Superior temporal gyrus (tissue), 1 donor: ENCODE results near the gene MASTL.

Experiments
- DNase-seq: peaks from one replicate; pipeline ENCODE4 v3.0.0-alpha.2; 2016; ENCODE audit errors: extremely low spot score

Gene MASTL

DNA sequence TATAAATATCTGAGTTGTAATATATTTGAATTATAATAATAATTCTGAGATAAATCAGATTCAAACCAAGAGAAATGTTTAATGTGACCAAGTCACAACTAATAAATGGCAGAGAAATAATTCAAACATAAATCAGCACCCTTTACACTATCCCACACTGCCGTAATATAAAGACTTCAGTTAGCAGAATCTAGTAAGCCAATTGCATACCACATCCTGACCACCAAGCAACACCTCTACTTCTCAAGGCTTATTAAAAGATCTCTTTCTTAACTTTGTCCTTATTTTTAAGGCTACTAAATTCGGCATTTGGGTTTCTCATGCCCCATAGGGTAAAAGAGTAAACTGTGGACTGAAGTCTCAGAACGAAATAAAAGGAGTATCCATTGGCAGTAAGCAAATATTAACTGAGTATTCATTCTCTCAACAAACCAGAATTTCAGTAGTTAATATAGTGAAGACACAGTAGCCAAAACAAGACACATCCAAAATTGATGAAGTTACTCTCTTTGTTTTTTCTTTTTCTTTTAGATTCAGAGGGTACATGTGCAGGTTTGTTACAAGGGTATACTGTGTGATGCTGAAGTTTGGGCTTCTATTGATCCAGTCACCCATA, 70.6 kb downstream of the MASTL start:
- DNase-seq = peak; percentile 7

- no peak for DNase-seq
Measured at GRCh38 chr10:27230022-27230421, 74.9 kb downstream of the MASTL start.

DNA sequence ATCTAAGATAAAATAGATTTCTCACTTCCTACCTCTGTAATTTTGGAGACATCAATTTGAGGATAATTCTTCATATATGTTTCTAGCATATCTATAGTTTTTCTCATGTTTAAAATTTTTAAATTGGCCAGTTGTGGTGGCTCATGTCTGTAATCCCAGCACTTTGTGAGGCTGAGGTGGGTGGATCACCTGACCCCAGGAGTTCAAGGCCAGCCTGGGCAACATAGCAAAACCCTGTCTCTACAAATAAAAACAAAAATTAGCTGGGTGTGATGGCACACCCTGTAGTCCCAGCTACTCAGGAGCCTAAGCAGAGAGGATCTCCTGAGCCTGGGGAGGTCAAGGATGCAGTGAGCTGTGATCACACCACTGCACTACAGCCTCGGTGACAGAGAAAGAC, 80.6 kb downstream of the MASTL start:
- no peak for DNase-seq
